ENCODE measurements around the gene HLTF. TPM values are rescaled to one million over a fixed set of nuclear protein-coding genes. Genes with fewer than 3 reads are reported as not detected.
A peak's percentile ranks its signal among the peaks of the same experiment; 100 is the strongest.

Gene HLTF
- total RNA-seq, 1 donor from 2014 or later = 26.7 TPM

DNA sequence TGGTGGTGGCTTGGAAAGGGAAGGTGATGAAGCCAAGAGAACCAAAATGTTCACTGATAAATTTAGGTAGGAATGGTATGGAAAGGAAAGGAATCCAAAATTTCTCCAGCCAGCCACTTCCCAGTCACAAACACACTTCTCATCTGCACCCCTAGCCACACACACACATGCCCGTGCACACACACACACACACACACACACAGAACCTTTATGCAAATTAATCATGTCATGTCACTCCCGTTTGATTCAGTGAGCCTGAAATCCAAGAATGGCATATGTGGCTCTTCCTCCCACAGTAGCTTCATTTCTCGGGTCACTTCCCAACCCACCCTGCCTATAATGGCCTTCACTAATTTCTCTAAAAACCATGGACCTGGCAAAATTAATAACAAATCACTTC, 3.1 kb upstream of the HLTF start:
- DNase-seq = no peak

DNA sequence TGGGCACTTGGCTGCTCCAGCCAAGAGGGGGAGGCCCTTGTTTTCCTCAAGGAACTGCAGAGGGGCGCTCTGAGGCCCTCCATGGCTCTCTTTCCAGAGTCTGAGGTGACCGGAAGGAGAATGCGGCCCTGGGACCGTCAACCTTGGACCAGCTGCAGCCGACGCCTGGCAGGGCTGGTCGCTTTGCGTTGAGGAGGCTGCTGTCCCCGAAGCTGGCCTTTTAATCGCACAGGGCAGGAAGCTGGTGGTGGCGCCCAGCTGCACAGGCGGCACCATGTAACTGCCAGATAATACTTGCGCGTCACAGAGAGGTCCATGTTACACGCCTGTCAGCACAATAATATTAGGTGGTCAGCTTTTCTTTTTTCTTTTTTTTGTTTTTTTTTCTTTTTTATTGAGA, 875 bp upstream of the HLTF start:
- no peak for DNase-seq

DNA sequence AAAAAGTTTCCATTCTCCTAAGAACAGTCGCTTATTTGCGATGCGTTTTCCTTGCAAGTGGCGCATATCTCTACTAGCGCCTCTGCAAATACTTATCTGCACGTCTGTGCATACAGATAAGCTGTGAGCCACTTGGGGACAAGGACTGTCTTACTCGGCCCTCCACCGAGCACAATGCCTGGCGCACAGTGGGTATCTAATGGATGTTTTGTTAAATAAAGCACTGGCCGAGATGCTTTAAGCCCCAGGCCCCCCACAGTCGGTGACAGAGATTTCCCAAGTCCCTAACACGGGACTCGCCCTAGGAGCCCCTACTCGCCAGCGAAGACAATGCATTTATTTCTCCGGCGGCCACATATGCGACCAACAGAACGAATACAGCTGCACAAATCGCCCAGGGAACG, 503 bp downstream of the HLTF start:
- DNase-seq = peak; percentile 62

DNA sequence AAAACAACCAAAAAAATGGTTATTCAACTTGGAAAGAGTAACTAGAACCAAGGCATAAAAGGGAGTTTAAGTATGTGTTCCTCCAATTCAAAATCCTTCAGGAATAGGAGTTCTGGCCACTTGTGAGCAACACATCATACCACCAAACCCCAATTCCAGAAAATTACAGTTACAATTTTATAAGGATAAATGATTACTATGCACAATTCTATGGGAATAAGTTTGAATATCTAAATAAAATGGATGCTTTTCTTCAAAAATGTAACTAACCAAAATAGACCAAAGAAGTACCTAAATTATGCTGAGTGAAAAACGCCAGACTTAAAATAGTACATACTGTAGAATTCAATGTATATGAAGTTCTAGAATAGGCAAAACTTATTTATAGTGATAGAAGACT, 4.6 kb downstream of the HLTF start:
- no peak for DNase-seq

DNA sequence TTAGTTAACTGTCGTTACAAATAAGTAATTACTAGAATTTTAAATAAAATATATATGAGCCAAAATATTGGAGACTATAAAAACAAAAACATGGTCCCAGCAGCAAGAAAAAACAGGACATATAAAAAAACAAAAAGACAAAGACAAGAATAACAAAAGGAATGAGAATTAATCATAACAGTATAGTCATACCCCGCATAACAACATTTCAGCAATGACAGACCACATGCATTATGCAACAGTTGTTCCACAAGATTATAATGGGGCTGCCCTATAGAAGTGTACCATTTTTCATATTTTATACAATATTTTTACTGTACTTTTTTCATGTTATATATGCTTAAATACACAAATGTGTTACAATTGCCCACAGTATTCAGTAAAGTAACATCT, 5.6 kb downstream of the HLTF start:
- DNase-seq = peak; percentile 55

DNA sequence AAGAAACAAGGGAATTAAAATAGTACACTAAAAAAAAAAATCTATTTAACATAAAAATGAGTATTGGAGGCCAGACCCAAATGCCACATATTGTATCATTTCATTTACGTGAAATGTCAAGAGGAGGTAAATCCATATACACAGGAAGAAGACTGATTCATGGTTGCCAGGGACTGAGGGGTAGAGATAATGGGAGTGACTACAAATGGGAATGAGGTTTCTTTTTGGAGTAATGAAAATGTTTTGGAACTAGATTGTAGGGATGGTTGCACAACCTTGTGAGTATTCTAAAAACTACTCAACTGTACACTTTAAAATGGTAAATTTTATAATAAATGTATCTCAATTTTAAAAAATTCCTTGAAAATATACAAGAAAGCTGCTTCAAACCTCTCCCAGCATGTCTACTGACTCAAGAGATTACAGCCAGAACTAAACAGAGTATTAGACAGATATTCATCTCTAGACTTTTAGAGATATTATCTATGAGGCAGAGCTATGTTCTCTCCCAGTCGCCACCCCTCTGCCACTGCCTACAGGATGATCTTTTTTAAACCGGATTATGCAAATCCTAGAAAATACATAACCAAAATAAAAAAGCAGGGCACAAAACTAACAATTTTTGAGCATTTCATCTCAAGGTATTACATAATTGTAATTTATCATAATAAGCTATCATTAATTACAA, 6.2 kb downstream of the HLTF start:
- peak; percentile 51 for DNase-seq

DNA sequence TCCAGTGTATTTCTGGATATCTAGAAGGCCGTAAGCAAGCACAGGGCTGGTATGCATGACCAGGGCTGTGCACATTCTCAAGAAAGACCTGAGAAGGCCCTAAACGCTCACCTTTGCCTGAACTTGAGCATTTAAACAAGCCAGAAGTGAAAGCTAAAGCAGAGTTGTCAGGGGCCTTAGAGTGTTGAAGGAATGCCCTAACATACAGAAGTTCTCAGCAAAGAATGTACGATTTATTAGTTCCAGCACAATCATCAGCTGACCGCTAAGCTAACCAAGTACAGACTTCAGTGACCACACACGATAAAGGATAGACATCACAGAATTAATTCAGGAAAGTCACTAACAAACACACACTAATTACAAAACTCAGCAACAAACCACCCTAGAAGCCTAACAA, 8.7 kb downstream of the HLTF start:
- DNase-seq = no peak

DNA sequence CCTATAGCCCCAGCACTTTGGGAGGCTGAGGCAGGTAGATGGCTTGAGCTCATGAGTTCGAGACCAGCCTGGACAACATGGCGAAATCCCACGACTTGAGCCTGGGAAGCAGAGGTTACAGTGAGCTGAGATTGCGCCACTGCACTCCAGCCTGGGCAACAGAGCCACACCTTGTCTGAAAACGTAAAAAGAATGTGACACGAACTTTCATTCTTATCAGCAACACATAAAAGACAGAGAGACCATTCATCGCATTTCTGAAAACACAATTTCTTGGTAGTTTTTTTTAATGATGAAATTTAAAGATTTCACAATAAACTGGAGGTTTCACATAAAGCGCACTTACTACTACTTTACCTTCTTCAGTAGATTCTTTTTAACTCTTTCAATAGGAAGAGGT, 18.4 kb downstream of the HLTF start:
- DNase-seq = no peak

DNA sequence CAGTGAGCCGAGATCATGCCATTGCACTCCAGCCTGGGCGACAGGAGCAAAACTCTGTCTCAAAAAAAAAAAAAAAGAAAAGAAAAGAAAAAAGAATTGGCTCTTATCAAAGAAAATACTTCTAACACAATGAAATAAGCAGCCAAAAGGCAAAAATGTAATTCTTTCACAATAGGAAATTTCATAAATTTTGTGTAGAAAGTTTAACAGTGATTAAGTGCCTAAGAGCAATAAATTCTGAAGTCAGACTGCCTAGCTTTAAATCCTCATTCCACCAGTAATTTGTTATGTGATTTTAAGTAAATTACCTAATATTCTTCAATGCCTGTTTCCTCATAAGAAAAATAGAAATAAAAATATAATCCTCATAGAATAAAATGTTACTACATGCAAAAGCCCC, 24.6 kb downstream of the HLTF start:
- DNase-seq = no peak

DNA sequence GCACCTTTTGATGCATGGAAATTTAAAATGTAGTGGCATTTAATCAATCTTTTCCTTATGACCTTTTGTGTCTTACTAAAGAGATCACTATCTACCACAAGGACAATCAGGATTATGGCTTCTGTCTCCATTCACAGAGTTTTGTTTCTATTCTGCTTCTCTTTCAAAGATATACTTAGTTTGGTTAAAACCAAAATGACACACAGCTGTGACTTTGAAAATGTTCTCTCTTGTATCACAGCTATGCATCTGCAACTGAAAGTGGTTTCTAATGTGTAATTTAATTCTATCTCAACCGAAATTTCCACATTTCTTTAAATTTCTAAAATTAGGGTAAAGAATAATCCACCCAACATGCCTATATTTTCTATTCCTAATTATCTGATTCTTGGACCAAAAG, 27.7 kb downstream of the HLTF start:
- DNase-seq = no peak

DNA sequence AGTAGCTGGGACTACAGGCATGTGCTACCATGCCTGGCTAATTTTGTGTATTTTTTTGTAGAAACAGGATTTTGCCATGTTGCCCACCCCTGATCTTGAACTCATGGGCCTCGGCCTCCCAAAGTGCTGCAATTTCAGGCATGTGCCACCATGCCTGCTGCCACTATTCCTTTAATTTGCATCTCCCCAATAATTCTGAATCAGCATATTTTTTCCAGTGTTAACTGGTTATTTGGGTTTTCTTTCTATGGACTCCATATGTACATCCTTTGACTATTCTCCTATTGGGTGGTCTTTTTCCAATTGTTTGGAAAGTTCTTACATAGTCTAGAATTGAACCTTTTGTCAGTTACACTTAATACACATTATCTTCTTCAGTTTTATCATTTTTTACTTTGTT, 28.1 kb downstream of the HLTF start:
- DNase-seq = no peak

DNA sequence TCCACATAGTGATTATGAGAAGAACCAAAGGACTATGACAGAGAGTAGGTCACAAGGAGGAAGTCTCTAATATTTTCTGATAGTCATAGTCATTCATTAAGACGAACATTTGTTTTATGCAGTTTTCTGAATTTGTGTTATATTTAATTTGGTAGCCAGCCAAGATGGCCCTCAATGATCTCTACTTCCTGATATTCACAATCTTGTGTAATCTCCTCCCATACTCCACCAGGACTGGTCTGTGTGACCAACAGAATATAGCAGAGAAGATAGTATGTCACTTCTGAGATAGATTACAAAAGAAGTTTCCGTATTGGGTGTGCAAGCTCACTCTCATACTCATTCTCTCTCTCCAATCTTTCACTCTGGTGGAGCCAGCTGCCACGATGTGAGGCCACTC, 30.8 kb downstream of the HLTF start:
- DNase-seq = peak; percentile 55

DNA sequence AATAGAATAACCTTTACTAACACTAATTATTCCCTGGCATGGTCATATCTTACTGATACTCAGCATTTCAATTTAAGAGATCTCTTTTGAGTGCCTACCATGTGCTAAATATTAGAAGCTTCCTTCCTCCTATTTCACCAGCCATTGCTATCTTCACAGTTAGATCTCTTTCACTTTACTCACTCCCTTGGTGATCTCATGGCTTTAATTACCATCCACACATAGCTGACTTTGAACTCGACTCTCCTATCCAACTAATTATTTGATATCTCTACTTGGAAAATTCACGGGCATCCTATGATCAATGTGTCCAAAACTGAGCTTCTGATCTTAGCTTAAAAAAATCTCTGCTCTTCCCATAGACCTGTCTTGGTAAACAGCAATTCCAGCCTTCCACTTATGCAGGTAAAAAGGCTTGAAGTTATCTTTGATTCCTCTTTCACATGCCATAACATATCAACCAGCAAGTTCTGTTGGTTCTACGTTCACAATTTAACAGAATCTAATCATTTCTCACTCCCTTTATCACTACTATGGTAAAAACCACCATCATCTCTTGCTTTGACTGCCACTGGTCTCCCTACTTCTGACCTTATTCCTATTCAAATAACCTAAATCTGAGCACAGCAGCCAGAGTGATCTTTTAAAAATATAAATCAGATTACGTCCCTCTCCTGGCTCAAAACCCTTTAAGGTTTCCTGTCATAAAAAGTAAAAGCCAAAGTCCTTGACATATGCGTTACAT, 41.8 kb downstream of the HLTF start:
- no peak for DNase-seq

DNA sequence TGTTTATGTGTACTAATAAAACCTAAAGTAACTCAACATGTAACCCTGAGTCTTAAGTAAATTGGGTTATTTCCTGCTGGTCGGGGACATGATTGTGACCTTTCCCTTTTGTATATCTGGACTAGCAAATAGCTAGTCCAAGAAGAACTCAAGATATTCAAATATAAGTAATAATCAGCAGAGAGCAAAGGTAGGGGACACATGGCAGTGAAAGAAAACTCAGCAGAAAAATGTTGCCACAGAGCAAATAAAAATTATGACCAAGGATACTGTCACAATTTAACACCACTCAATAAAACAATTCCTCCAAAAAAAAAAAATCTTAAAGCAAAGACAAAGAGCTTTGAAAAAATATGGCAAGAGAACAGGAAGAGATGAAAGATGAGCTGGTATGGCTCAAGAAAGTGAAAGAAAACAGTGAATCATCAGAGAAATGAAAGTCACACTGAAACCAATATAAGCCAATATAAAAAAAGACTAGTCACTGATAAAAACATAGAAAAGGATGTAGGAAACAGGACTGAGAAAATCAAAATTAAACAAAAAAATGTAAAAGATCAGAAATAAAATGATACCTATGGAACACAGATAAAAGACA, 43.4 kb downstream of the HLTF start:
- DNase-seq = peak; percentile 45

DNA sequence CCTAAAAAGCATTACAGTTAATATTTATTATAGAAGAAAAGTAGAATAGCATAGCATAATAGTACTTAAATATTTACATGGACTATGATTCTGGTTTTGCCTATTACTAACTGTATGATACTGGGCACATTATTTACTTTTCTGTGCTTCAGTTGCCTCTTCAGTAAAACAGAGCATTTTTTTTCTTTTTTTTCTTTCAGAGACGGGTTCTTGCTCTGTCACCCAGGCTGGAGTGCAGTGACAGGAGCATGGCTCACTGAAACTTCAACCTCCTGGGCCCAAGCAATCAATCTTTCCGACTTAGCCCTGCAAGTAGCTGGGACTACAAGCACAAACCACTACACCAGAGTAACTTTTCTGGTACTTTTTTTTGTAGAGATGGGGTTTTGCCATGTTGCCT, 48.0 kb downstream of the HLTF start:
- DNase-seq = no peak

DNA sequence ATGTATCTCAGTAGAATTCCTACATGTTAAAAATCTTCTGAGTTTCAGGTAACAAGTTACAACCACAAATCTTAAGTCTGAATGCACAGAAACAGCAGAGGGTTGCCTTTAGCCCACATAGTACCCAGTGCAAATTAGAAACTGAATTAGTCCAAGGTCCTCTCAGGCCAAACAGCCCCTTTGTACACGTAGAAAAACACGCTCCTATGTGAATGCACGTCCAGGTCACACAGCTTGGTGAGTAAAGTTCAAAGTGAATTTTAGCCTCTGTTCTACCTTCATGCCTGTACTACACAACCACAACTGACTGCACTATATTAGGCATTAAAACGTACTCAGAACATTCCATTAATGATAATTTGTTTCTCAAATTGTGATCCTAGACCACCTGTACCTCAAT, 48.6 kb downstream of the HLTF start:
- no peak for DNase-seq

DNA sequence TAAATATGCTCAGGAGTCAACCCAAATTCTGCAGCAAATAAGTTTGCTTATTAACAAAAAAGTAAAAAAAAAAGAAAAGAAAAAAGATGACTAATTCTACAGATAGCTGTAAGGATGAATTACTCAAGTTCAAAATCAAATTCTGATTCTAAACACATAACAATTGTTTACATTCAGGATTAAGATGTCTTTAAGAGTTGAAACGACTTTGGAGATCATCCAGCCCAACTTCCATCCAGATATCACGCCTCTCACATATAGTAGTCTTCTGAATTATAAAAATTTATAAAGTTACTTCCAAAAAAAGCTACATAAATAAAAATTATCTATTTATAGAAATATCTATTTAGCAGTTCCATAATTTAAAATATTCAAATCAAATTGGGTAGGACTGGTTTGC, 55.2 kb downstream of the HLTF start:
- DNase-seq = no peak

DNA sequence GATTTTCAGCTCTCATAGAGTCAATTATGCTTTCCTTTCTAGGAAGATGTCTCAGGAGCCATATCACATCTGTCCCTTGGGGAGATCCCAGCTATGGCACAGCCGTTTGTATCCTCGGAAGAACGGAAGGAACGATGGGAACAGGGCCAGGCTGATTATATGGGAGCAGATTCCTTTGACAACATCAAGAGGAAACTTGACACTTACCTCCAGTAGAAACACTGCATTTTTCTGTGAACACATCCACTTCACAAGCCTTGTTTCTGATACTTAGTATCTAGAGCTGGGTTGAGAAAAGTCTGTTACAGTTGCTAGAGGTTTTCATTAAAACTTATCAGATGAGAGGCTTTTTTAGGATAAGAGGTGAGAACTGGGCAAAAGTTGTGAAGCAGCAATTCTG, 59.6 kb downstream of the HLTF start:
- no peak for DNase-seq

DNA sequence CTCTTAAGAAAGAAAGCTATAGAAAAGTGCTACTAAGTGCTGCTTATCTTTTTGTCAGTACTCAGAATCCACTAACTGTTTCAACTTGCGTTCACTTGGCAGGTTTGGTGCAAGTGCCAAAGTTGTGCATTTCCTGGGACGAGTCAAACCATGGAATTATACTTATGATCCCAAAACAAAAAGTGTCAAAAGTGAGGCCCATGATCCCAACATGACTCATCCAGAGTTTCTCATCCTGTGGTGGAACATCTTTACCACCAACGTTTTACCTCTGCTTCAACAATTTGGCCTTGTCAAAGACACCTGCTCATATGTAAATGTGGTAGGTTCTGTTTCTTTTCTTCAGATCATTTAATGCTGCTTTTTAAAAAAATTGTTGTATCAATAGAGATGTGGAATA, 62.4 kb downstream of the HLTF start:
- DNase-seq = no peak

DNA sequence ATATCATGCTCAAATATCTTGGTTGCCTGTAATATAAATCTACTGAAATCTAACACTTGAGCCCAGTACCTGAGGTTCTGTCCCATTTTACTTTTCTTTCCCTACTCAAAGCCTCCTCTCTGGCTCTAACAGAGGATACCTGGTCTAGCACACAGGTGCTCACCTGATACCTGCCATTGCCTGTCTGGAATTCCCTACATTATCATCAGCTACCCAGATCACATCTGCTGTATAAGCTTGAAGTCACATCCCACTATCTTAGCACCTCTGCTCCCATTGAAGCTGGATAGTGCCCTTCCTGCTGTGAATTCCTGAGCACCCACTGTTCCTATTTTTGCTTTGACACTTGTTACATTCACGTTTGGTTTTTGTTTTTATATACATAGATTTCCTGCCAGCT, 64.5 kb downstream of the HLTF start:
- no peak for DNase-seq

DNA sequence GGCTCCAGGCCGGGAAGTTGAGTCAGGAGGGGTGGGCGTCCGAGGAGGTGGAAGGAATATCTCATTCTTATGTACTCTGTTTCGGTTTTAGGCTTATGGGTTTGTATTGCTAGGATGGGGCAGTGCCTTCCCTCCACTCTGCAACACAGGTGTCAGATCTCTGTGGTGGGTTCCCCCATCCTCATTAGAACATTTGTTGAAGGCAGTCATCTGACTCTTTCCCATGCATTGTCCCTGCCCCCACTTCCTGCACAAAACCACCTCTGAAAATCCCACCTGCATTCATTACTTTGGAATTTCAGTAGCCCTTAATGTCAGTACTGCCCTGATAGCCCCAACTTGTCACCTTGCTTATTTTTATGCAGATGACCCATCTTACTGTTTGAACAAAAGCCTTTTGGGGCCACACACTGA, 65.5 kb downstream of the HLTF start:
- no peak for DNase-seq

DNA sequence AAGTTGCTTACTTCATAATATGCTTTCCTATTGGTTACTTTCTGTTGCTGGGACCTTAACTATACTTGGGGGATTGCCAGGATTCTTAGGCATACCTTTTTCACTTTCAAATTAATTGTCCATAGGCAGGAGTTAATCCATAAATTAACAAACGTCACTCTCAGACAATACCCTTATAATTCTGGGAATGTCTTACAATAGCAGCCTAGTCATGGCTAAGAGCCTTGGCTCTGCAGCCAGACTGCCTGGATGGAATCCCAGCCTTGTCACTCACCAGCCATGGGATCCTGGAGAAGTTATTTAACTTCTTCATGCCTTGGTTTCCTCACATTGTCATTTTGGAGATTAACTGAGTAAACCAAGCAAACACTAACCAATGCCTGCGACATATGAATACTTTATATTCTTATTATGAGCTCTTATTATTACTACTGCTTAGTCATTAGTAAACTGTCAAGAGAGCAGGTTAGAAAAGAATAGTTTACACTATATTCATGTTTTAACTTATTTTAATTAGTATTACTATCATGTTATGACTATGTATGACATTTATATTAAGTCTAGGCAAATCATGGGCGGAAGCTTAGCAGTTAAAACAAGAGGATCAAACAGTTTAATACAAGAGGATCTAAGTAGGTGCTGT, 66.0 kb downstream of the HLTF start:
- peak; percentile 55 for DNase-seq

DNA sequence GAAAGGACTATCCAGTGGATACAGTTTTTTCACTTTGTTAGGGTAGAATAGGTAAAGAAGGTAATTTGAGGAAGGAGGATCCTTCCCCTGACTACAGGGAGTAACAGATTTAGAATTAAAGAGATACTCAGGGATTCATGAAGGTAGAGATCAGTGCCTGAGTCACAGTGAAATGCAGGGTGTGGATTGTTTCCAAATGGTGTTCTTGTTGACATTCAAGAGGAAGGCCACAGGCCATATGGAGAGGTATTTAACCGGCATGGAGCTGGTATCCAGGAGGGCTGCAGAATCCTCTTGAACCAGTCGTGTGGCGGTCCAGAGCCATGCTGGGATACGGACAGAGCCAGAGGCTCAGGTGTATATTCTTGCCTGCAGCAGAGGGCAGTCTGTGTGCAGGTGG, 66.8 kb downstream of the HLTF start:
- no peak for DNase-seq

DNA sequence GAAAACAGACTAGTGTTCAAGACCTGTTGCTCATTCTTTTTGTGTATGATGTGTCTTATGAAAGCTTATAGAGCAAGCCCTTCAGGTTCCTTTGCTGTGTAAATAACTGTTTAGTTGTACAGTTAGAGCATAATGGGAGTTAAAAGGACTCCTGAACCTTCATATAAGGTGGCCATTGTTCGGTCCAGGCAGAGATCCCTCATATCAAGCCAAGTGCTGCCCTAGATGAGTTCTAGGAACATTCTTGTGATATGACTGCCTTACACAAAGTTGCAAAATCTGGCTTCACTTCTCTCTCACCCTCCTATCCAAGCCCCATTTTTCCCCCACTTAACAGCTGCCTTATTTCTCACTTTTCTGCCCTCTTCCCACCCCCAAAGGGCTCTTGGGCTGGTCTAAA, 68.1 kb downstream of the HLTF start:
- DNase-seq = no peak
